HG03139 (cell line): ENCODE data around the gene RAMP2.
"Not testable (repeated sequence)": the region's sequence is repeated elsewhere in the genome, so short reads cannot be mapped to it uniquely, and the experiment has no call there.

ENCODE experiments used
- ATAC-seq: cut with Tn5 transposase; IDR thresholded peaks from one replicate; pipeline ENCODE4 v1.9.1; 2021; ENCODE audit not compliant: unreplicated experiment

The RAMP2 gene

GRCh38 chr17:42768006-42768405, 7.0 kb downstream of the RAMP2 start:
- not testable (repeated sequence) for ATAC-seq

GRCh38 chr17:42769964-42770363, 8.9 kb downstream of the RAMP2 start:
- not testable (repeated sequence) for ATAC-seq

- no peak for ATAC-seq
These were observed 11.9 kb downstream of the RAMP2 start for GRCh38 chr17:42772945-42773289.

- no peak for ATAC-seq
These were observed 12.4 kb downstream of the RAMP2 start, which contains the start of gene VPS25 for GRCh38 chr17:42773290-42774035. Gene VPS25 (plus strand): TSS chr17:42773449. CDS start chr17:42773476, 27 bp downstream.

- no peak for ATAC-seq
These were observed 13.2 kb downstream of the RAMP2 start for GRCh38 chr17:42774066-42774745.

GRCh38 chr17:42775534-42776098, 14.6 kb downstream of the RAMP2 start:
- ATAC-seq, result no peak

GRCh38 chr17:42778570-42778969, 17.5 kb downstream of the RAMP2 start:
- ATAC-seq, result no peak

- ATAC-seq, result no peak
These were observed 18.4 kb downstream of the RAMP2 start for GRCh38 chr17:42779304-42779935.

- ATAC-seq, result no peak
These were observed 19.2 kb downstream of the RAMP2 start, which contains the start of gene WNK4 for GRCh38 chr17:42779936-42780850. Gene WNK4 (plus strand): TSS chr17:42780610. CDS start chr17:42780699, 89 bp downstream.

GRCh38 chr17:42780851-42781638, 20.0 kb downstream of the RAMP2 start:
- no peak for ATAC-seq

GRCh38 chr17:42781639-42782165, 20.7 kb downstream of the RAMP2 start:
- no peak for ATAC-seq

- ATAC-seq, result no peak
These were observed 21.4 kb downstream of the RAMP2 start for GRCh38 chr17:42782166-42783061.

- ATAC-seq, result no peak
These were observed 22.2 kb downstream of the RAMP2 start for GRCh38 chr17:42783062-42783790.

- no peak for ATAC-seq
These were observed 22.7 kb downstream of the RAMP2 start for GRCh38 chr17:42783791-42784138.

GRCh38 chr17:42784409-42784808, 23.4 kb downstream of the RAMP2 start:
- ATAC-seq, result no peak

- ATAC-seq, result no peak
These were observed 24.0 kb downstream of the RAMP2 start for GRCh38 chr17:42784811-42785592.

- ATAC-seq, result no peak
These were observed 26.2 kb downstream of the RAMP2 start for GRCh38 chr17:42787266-42787665.
